ENCODE results near the gene SYTL5.

Gene SYTL5

GRCh38 chrX:38008658-38009057 is 2.3 kb downstream of the SYTL5 start:
- POLR2A ChIA-PET (ENCODE audit: low non-redundant PET) = no interaction called here
- H3K27ac ChIP-seq = no peak overlapping the region
- CTCF ChIA-PET = interaction anchor here (0.7 kb wide), 1 partner anchor 143 kb away, joined by 4 read pairs; no protein-coding TSS in a partner anchor
- no peak for DNase-seq (ENCODE audit: low spot score)
- TF ChIP-seq CTCF (conservative IDR thresholded peaks at IDR 0.05; ENCODE audit: low read depth) = no peak

- no peak for DNase-seq (ENCODE audit: low spot score)
- ChIA-PET POLR2A (ENCODE audit: low non-redundant PET) (no interaction called here), CTCF (interaction anchor here (0.6 to 0.7 kb wide), 2 partner anchors 45 to 216 kb away, joined by 3 read pairs; no protein-coding TSS in a partner anchor)
- H3K27ac ChIP-seq = no peak overlapping the region
- TF ChIP-seq CTCF (conservative IDR thresholded peaks at IDR 0.05; ENCODE audit: low read depth) = no peak
Measured at GRCh38 chrX:38009641-38010040, 3.3 kb downstream of the SYTL5 start.

- no peak for TF ChIP-seq CTCF (conservative IDR thresholded peaks at IDR 0.05; ENCODE audit: low read depth)
- H3K27ac ChIP-seq = no peak overlapping the region
- POLR2A ChIA-PET (ENCODE audit: low non-redundant PET) = no interaction called here
- no peak for DNase-seq (ENCODE audit: low spot score)
- CTCF ChIA-PET = no interaction called here
Measured at GRCh38 chrX:38018766-38019425, 12.5 kb downstream of the SYTL5 start.

GRCh38 chrX:38028300-38028699 is 21.9 kb downstream of the SYTL5 start:
- DNase-seq (ENCODE audit: low spot score) = no peak
- ChIA-PET CTCF (no interaction called here), POLR2A (ENCODE audit: low non-redundant PET) (no interaction called here)
- H3K27ac ChIP-seq = no peak overlapping the region
- TF ChIP-seq CTCF (conservative IDR thresholded peaks at IDR 0.05; ENCODE audit: low read depth) = no peak

- H3K27ac ChIP-seq = no peak overlapping the region
- POLR2A ChIA-PET (ENCODE audit: low non-redundant PET) = no interaction called here
- CTCF ChIA-PET = no interaction called here
- TF ChIP-seq CTCF (conservative IDR thresholded peaks at IDR 0.05; ENCODE audit: low read depth) = no peak
- no peak for DNase-seq (ENCODE audit: low spot score)
Measured at GRCh38 chrX:38036466-38036865, 30.1 kb downstream of the SYTL5 start.

GRCh38 chrX:38038501-38038900 is 32.1 kb downstream of the SYTL5 start:
- TF ChIP-seq CTCF (conservative IDR thresholded peaks at IDR 0.05; ENCODE audit: low read depth) = no peak
- no peak for DNase-seq (ENCODE audit: low spot score)
- no peak overlapping the region for H3K27ac ChIP-seq
- ChIA-PET CTCF (no interaction called here), POLR2A (ENCODE audit: low non-redundant PET) (no interaction called here)
